HG02981 (cell line): ENCODE data around the gene CALML3.

Experiments used
- ATAC-seq: cut with Tn5 transposase; IDR thresholded peaks from one replicate; pipeline ENCODE4 v1.9.1; 2021; ENCODE audit warnings: mild to moderate bottlenecking, moderate library complexity; ENCODE audit not compliant: unreplicated experiment

Gene CALML3

GRCh38 chr10:5490698-5491464 lies 33.9 kb upstream of the CALML3 start:
- ATAC-seq = no peak

GRCh38 chr10:5491477-5491876 lies 33.3 kb upstream of the CALML3 start:
- no peak for ATAC-seq

- ATAC-seq = no peak
These were observed 32.4 kb upstream of the CALML3 start for GRCh38 chr10:5492322-5492855.

GRCh38 chr10:5492929-5493576 lies 31.7 kb upstream of the CALML3 start:
- no peak for ATAC-seq

- ATAC-seq = no peak
These were observed 31.1 kb upstream of the CALML3 start for GRCh38 chr10:5493691-5494090.

GRCh38 chr10:5494611-5495010 lies 30.1 kb upstream of the CALML3 start:
- no peak for ATAC-seq

GRCh38 chr10:5496261-5497250 lies 28.2 kb upstream of the CALML3 start:
- ATAC-seq = no peak

GRCh38 chr10:5497289-5497688 lies 27.5 kb upstream of the CALML3 start:
- no peak for ATAC-seq

- no peak for ATAC-seq
These were observed 26.6 kb upstream of the CALML3 start for GRCh38 chr10:5497948-5498730.

- ATAC-seq = no peak
These were observed 25.8 kb upstream of the CALML3 start for GRCh38 chr10:5498791-5499492.

GRCh38 chr10:5499493-5500140 lies 25.1 kb upstream of the CALML3 start, which contains the start of gene CALML5:
TSS of gene CALML5 (minus strand) at chr10:5499570. CDS start at chr10:5499438, 132 bp downstream.
- no peak for ATAC-seq

- ATAC-seq = no peak
These were observed 24.5 kb upstream of the CALML3 start for GRCh38 chr10:5500162-5500670.

GRCh38 chr10:5500910-5501309 lies 23.9 kb upstream of the CALML3 start:
- no peak for ATAC-seq

- ATAC-seq = no peak
These were observed 22.7 kb upstream of the CALML3 start for GRCh38 chr10:5502061-5502521.

GRCh38 chr10:5502571-5503476 lies 21.9 kb upstream of the CALML3 start:
- no peak for ATAC-seq

- ATAC-seq = no peak
These were observed 21.3 kb upstream of the CALML3 start for GRCh38 chr10:5503477-5503835.

GRCh38 chr10:5504146-5505072 lies 20.4 kb upstream of the CALML3 start:
- ATAC-seq = no peak
